ENCODE data around the gene FBXO4. TPM values are rescaled to one million over a fixed set of nuclear protein-coding genes. Genes with fewer than 3 reads are reported as not detected.
"Not testable (repeated sequence)": the region's sequence is repeated elsewhere in the genome, so short reads cannot be mapped to it uniquely, and the experiment has no call there.

Gene FBXO4
- total RNA-seq, 1 experiment from 2014 or later: 12.5 TPM

DNA sequence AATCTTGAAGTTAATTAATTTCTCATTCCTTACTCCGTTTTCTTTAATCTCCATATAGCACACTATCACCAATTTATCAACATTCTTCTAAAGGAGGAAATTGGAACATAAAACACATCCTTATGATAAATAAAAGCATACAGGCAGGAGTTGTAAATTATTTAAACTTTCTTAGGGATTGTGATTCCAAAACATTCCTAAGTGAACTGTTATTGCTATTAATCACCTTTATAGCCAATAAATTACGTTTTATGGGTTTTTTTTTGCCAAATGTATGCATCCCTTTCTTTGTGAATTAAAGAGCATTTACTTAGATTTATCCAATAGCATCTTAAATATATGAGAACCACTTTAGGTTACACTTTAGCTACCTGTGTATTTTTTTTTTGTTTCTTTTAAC is 55.3 kb downstream of the FBXO4 start:
- Histone ChIP-seq H3K27me3 (replicated peaks) (no peaks in the 10 kb centered on the region), H3K9me3 (replicated peaks) (no peaks in the 10 kb centered on the region), H3K36me3 (no peaks in the 10 kb centered on the region), H3K4me3 (no peak overlapping the region), H3K4me1 (replicated peaks) (no peaks in the 10 kb centered on the region), H3K27ac (no peak overlapping the region)
- DNase-seq (ENCODE audit: low read depth in 1 of 2, low spot score in 2 of 2): no peak

DNA sequence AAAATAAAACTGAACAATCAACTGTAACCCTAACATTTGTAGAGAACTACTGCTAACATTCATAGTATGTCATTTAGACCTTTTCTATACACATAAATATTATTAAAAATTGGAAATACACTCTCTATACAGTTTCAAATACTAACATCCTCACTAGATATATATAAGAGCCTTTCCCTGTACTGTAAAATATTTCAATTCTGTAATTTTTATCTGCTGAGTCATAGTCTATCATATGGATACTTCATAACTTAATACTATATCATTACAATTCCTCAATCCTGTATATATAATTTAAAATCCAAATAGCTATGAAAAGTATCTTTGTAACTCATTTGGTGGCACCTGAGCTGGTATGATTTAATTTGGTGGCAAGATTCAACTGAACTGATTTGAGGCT is 55.8 kb downstream of the FBXO4 start:
- H3K36me3 ChIP-seq: no peaks in the 10 kb centered on the region
- H3K4me1 ChIP-seq (replicated peaks): no peaks in the 10 kb centered on the region
- H3K27ac ChIP-seq: no peak overlapping the region
- 0 out of 2 replicates have a peak, but pooled peaks cover 4% of the 10 kb centered on the region for H3K27me3 ChIP-seq (replicated peaks)
- DNase-seq (ENCODE audit: low read depth in 1 of 2, low spot score in 2 of 2): no peak
- no peak overlapping the region for H3K4me3 ChIP-seq
- H3K9me3 ChIP-seq (replicated peaks): no peaks in the 10 kb centered on the region

DNA sequence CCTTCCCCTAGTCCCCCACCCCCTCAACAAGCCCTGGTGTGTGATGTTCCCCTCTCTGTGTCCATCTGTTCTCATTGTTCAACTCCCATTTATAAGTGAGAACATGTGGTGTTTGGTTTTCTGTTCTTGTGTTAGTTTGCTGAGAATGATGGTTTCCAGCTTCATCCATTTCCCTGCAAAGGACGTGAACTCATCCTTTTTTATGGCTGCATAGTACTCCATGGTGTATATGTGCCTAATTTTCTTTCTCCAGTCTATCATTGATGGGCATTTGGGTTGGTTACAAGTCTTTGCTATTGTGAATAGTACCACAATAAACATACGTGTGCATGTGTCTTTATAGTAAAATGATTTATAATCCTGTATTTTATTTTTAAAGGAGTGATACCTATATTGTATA is 57.8 kb downstream of the FBXO4 start:
- not testable (repeated sequence) for H3K4me3 ChIP-seq; DNase-seq (ENCODE audit: low read depth in 1 of 2, low spot score in 2 of 2); H3K36me3 ChIP-seq; H3K9me3 ChIP-seq (replicated peaks); H3K27me3 ChIP-seq (replicated peaks); H3K4me1 ChIP-seq (replicated peaks); H3K27ac ChIP-seq

- Histone ChIP-seq H3K27me3 (replicated peaks) (peaks cover 8% of the 10 kb centered on the region; the same call in 1 of the 2 replicates), H3K36me3 (no peaks in the 10 kb centered on the region), H3K4me1 (replicated peaks) (no peaks in the 10 kb centered on the region), H3K27ac (no peak overlapping the region), H3K4me3 (no peak overlapping the region), H3K9me3 (replicated peaks) (no peaks in the 10 kb centered on the region)
- no peak for DNase-seq (ENCODE audit: low read depth in 1 of 2, low spot score in 2 of 2)
Measured at GRCh38 chr5:41983284-41983683, 58.2 kb downstream of the FBXO4 start.

DNA sequence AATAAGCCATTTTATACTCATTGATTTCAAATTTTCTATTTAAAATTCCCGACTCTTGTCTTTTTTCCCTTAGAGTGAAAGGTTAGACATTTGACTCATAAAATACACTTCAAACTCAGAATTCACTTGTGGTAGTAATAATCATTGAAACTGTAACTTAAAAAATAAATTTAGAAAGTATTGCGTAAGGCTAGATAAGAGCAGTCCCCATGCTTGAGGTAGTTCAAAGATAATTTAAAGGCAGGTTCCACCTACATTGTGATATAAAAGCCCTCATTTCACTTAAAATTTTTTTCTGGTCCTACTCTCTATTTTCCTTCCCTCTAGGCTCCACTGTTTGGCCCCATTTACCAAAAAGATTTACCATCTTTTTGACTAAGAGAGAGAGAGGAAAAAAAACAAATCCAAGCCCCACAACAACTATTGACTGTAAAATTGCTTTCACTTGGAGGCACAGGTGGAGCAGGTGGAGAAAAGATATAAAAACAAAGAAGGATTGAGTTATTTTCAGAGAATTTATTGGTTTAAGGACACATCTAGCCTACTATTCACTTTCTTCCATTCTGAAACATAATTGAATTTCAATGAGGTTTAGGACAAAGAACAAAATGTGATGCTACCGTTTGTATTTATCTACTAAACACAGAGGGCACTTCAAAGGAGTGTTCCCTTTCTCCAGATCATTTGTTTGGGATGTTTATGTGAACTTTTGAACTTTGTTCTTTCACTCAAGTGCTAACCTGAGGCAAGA is 61.0 kb downstream of the FBXO4 start:
- no peaks in the 10 kb centered on the region for H3K4me1 ChIP-seq (replicated peaks)
- H3K27ac ChIP-seq: no peak overlapping the region
- H3K4me3 ChIP-seq: no peak overlapping the region
- no peak for DNase-seq (ENCODE audit: low read depth in 1 of 2, low spot score in 2 of 2)
- no peaks in the 10 kb centered on the region for H3K9me3 ChIP-seq (replicated peaks)
- peaks cover 8% of the 10 kb centered on the region; the same call in 1 of the 2 replicates for H3K27me3 ChIP-seq (replicated peaks)
- H3K36me3 ChIP-seq: no peaks in the 10 kb centered on the region

Other genes starting within 250 kb of the FBXO4 start
- gene OXCT1, start 54.9 kb upstream of the FBXO4 start, total RNA-seq (2014; rRNA removed; shearing (Covaris generic)): 42.7 and 48.7 TPM in 2 replicates
- gene RIMOC1, start 20.9 kb upstream of the FBXO4 start, total RNA-seq (2014; rRNA removed; shearing (Covaris generic)): 15.3 and 19.9 TPM in 2 replicates